Left ventricle myocardium superior (tissue), 1 donor: ENCODE data around the gene C8B. TPM values are rescaled to one million over a fixed set of nuclear protein-coding genes. Genes with fewer than 3 reads are reported as not detected.

Experiments used
- ATAC-seq: fragments of 200-7000 bp; cut with Tn5 transposase; one replicate; pipeline ENCODE4 v1.9.1; 2020; ENCODE audit warnings: mild to moderate bottlenecking, moderate library complexity
- DNase-seq: peaks from one replicate; pipeline ENCODE4 v3.0.0-alpha.2; 2020
- intact Hi-C: fragments of 100-400 bp; cut with micrococcal nuclease; formaldehyde crosslinking; loops from one replicate; pipeline ENCODE4 v1.11.0; 2022
- total RNA-seq: library from RNA; stranded (reverse); fragmentation: NEBNext Ultra II Directional; extraction: Animal tissue kit (Norgen Biotek cat#: 25700); gene quantifications from one replicate; pipeline ENCODE4 v1.2.1, GENCODE V29; 2021
- donor health status: DM: no; HTN: yes; CAD: no; lungs with severe emphysema.

Gene C8B
- total RNA-seq, 1 donor from 2014 or later = not detected

- no peak for DNase-seq
- intact Hi-C loops = no loop called here
- ATAC-seq = no peak
These were observed 8.3 kb upstream of the C8B start for GRCh38 chr1:56973923-56974742.

GRCh38 chr1:56972976-56973375 is 7.2 kb upstream of the C8B start:
- intact Hi-C loops = no loop called here
- ATAC-seq = no peak
- DNase-seq = no peak

DNA sequence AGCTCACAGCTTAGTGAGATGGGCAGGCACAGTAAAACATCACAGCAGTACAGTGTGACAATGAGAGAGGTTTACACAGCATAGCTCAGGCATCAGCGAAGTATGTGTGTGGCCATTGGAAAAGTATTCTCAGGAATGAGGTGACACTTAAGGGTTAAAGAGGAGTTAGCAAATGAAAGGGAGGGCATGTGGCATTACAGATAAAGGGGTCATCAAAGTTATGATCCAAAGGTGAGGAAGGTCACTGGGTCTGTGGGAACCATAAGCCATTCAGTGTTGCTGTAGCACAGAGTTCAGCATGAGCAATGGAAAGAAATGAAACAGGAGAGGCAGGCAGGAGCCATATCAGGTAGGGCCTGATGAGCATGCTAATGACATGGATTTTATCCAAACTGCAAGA is 4.5 kb upstream of the C8B start:
- ATAC-seq (no peak), DNase-seq (no peak)
- intact Hi-C loops = no loop called here

DNA sequence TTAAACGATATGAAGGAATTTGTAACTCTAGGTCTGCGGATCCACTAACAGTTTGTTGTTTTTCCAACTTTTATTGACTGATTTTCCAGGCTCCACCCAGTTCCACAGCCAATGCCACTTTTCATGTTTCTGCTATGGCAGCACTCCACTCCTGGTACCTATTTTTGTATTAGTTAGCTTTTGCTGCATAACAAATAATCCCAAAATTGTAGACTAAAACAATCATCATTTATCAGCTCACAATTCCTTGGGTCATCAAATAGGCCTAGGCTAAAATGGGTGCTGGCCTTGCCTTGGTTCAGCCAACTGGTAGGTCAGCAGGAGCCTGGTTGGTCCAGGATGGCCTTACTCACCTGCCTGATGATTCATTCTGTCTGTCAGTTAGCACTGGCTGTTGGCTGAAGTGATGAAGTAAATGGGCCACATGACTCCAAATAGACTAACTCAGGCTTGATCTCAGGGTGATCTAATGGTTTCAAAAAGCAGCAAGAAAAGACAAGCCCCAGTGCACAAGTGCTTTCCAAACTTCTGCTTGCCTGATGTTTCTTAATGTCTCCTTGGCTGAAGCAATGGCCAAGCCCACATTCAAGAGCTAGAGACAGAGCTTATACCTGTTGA is 3.2 kb upstream of the C8B start:
- no peak for DNase-seq
- ATAC-seq = no peak
- intact Hi-C loops = no loop called here

DNA sequence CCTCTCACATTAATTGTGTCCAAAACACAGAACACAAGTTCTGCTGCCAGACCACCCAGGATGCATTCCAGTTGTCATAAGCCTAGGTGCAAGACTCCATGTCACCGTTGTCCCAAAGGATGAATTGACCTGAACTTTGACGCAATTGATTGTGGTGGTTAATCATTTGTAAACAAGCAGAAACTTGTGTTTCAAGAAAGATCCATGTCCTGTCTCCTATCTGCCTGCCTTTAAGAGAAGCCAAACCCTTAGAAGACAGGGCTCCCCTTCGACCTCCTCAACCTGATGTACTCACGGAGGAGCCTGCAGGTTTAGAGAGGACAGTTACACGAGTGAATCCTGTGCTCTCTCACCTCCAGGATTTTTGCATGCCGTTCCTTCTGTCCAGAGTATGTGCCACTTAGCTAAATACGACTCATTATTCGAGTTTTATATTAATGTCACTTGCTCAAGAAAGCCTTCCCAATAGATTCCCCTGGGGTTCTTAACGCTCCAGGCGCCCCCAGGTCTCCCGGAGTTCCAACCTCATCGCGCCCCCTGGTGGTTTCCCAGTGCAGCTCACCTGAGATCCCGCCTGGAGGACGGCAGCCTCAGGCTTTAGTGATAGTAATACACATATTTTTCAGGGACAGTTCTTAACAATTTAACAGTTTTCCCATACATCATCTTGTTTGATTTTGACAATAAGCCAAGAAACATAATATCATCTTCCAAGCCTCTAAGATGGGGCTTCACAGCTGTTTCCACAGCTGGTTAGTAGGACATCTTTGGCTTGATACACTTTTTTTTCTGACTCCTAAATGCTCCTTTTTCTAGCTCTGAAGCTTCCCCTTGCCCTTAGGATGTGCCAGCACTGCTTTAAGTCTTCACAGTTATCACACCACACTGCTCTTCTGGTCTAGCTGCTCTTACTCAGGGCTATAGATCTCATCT is 2.4 kb upstream of the C8B start:
- peak; percentile 35 for DNase-seq
- intact Hi-C loops = no loop called here
- no peak for ATAC-seq

DNA sequence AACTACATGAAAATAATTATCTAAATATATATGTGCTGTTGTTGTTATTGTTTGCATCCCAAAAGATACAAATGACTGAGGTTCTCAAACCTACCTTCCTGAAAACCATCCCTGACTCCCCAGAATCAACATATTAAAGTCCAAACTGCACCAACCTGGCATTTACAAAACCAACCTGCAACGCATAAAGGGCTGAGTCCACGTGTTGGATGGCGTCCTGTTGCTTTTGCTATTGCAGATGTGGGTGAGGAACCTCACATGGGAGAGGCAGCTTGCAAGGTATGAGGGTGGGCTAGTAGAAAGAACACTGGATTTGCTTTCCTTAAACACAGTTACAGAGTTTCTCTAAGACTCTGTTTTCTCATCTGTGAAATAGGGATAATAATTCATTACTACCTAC is 1.5 kb upstream of the C8B start:
- intact Hi-C loops = no loop called here
- DNase-seq = no peak
- no peak for ATAC-seq

GRCh38 chr1:56966698-56966999 is 834 bp upstream of the C8B start:
- DNase-seq (no peak), ATAC-seq (no peak)
- intact Hi-C loops = no loop called here

DNA sequence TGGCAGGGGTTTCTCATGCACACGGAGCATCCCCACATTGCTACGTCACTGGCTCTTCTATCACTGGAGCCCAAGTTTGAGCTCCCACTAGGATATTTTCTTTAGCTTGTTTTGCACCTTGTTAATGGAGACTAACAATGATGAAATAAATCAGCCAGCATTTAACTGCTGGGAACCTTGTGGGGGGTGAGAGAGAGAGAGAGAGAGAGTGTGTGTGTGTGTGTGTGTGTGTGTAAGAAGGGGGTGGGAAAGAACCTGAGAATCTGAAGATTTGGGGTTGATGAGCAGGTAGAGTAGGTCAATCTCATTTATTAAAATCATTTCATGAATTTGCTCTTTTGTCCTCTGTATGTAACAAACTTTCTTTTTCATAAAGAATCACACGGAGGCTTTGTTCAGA is 624 bp downstream of the C8B start:
- intact Hi-C loops = no loop called here
- no peak for DNase-seq
- ATAC-seq = no peak

DNA sequence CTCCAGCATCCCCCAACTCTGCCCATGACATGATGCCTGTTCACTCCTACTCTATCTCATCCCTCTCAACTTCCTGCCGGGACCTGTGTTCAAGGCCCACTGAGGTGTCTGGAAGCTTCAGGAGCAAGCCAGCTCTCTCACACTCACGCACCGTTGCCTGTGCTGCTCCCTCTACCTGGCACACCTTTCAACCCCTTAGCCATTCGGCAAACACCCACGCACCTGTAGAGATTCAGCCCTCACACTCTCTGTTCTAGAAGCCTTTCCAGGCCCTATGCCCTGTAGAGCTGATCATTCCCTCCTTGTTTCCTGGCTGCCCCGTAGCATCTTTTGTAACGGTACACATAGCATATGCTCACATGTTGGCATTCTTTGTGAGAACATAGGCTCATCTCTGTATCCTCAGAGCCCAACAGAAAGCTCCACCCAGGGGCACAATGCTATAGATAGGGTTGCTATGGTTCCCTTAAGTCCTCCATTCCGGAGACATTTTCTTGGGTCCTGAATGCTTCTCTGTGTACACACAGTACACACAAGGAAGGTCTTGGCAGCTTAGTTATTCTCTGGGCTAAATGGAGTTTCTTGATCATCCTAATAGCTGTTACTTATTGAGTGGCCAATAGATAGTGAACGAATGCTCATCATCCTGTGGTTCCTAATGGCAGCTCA is 1.3 kb downstream of the C8B start:
- DNase-seq (no peak), ATAC-seq (no peak)
- intact Hi-C loops = no loop called here

- no peak for DNase-seq
- ATAC-seq = no peak
- intact Hi-C loops = no loop called here
These were observed 2.1 kb downstream of the C8B start for GRCh38 chr1:56963667-56964066.

- ATAC-seq = no peak
- intact Hi-C loops = no loop called here
- DNase-seq = no peak
These were observed 4.4 kb downstream of the C8B start for GRCh38 chr1:56961426-56961825.

DNA sequence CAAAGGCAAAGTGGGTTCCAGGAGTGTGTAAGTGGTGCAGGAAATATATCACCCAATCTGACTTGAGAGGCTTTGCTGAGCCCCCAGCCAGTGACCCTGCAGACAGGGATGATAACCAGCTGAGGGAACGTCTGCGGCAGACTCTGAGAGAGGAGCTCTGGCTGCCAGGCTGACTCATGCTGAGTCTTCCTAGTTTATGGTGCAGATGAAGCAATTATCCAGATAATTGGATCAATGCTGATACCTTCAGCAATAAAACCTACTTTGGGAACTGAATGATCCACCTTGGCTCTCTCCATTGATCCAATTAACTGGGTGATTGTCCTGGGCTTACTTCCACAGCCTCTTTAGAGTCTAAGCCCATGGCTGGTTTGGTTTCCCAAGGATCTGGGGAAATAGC is 7.3 kb downstream of the C8B start:
- ATAC-seq (no peak), DNase-seq (no peak)
- intact Hi-C loops = no loop called here

GRCh38 chr1:56957931-56958330 is 7.9 kb downstream of the C8B start:
- DNase-seq (no peak), ATAC-seq (no peak)
- intact Hi-C loops = no loop called here

- no peak for ATAC-seq
- no peak for DNase-seq
- intact Hi-C loops = no loop called here
These were observed 11.2 kb downstream of the C8B start for GRCh38 chr1:56954664-56955063.

- no peak for ATAC-seq
- intact Hi-C loops = no loop called here
- DNase-seq = no peak
These were observed 12.4 kb downstream of the C8B start for GRCh38 chr1:56953386-56953785.

- DNase-seq (no peak), ATAC-seq (no peak)
- intact Hi-C loops = no loop called here
These were observed 13.3 kb downstream of the C8B start for GRCh38 chr1:56952501-56952900.

- DNase-seq (no peak), ATAC-seq (no peak)
- intact Hi-C loops = no loop called here
These were observed 17.3 kb downstream of the C8B start for GRCh38 chr1:56948403-56949023.

GRCh38 chr1:56940039-56940438 is 25.8 kb downstream of the C8B start:
- ATAC-seq (no peak), DNase-seq (no peak)
- intact Hi-C loops = no loop called here

DNA sequence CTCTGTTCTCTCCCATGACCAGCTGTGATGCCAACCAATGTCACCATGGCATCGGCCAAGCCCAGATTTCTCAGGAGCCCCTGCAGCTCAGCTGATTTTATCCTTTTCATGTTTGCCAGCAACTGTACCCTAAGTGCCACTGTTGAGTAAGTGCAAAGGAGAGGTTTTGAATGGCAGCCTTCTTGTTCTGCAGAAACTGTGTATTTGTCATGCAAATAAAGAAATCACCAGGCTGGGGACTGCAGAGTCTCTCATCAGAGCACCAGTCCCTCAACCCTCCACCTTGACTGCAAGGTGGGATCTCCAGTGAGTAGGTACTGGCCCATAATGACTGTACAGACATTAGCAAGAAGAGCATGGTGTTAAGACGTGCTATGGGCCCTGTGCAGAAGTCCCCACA is 26.6 kb downstream of the C8B start:
- ATAC-seq (no peak), DNase-seq (no peak)
- intact Hi-C loops = no loop called here
